GM21367 (cell line): Measurements from ENCODE around the gene ST3GAL4.

ENCODE experiments used
- ATAC-seq: cut with Tn5 transposase; IDR thresholded peaks from one replicate; pipeline ENCODE4 v1.9.1; 2021; ENCODE audit not compliant: unreplicated experiment

The ST3GAL4 gene

DNA sequence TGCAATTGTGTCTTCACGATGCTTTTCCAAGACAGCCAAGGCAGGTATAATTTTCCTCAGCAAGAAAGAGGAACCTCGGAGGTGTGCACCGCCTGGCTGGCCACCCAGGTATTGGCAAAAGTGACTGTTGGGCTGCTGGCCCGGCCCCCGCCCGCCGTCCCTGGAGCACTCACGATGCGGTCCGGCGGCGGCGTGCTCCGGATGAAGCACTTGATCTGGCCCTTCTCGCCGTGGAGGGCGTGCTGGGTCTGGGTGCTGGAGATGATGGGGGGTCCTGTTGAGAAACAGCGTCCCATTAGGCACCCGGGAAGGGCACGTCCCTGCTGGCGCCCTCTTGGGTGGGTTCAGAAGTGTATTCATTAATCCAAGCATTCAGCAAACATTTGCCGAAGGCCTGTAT is 84.8 kb downstream of the ST3GAL4 start:
- no peak for ATAC-seq

DNA sequence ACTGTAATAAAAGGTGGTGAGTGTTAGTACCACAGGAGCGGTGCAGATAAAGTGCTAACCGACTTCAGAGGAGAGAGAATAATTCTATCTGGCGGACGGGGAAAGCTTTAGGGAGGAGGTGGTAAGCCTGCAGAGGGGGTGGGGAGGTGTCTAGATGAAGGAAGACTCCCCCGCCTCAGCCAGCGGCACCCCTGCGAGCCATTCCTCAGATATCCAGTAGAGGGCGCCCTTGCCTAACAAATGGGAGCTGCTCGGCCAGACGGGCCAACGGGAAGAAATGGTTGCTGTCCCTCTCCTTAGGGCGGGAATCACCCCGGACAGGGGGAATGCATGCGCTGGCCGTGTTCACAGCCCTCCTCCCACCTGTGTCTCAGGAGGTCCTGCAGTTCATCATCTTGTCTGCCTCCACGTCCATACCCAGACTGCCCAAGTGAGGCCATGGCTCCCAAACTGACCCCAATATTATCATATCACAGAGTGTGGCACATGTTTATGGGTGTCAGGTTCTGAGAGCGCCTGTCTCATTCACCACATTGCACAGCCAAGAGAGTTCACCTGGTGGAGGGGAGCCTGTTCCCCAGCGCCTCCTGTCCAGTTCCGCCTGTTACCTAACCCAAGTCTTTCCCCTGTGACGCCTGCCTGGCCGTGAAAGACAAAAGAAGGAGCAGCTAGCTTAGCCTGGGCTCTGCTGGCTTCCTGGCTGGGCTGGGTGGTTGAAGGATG is 85.5 kb downstream of the ST3GAL4 start:
- ATAC-seq: peak; percentile 72

DNA sequence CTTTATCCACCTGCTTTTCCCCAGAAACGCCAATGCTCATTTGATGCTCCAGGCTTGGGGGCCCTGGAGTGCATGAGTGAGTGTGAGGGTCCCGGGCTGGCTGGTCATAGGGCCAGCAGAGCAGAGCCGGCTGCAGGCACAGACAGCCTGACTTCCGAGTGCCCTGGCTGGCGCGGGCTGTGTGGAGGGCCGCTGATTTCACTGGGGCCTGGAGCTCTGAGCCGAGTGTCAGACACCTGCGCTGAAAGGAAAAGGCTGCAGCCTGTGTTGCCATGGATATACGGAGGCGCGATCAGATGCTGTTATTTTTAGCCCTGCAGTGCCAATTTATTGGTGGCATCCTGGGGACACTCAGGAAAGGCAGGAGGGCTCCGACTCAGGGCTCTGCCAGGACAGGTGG is 87.6 kb downstream of the ST3GAL4 start:
- ATAC-seq: no peak

DNA sequence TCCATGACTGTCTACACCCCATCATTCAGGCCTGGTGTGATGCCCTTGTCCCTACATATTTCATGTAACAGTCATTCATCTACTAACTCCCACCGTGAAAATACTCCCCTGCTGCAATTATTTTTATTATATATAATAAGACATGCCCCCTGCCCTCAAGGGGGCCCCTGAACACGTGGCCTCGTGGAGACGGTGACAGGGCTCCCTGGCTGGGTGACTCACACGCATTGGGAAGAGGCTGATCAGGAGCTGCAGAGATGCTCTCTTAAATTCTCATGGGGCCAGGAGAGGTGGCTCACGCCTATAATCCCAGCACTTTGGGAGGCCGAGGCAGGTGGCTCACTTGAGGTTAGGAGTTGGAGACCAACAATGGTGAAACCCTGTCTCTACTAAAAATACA is 88.6 kb downstream of the ST3GAL4 start:
- ATAC-seq: no peak

- ATAC-seq: no peak
These were observed 91.1 kb downstream of the ST3GAL4 start for GRCh38 chr11:126446581-126446980.

DNA sequence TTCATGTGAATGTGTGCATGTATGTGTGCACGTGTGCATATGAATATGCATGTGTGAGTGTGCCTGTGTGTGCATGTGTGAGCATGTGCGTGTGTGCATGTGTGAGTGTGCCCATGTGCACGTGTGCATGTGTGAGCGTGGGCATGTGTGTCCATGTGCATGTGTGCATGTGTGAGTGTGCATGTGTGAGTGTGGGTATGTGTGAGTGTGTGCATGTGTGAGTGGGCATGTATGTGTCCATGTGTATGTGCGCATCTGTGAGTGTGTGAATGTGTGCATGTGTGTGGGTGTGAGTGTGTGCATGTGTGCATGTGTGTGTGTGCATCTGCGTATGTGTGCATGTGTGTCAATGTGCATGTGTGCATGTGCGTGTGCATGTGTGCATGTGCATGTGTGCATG is 94.7 kb downstream of the ST3GAL4 start:
- no peak for ATAC-seq

DNA sequence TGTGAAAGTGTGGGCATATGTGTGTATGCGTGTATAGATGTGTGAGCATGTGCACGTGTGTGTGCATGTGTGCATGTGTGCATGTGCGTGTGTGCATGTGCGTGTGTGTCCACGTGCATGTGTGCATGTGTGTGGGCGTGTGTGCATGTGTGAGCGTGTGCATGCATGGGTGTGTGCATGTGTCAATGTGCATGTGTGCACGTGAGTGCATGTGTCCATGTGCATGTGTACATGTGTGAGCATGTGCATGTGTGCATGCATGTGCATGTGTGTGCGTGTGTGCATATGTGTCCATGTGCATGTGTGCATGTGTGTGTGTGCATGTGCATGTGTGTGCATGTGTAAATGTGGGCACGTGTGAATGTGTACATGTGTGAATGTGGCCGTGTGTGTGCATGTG is 95.3 kb downstream of the ST3GAL4 start:
- no peak for ATAC-seq

GRCh38 chr11:126451211-126451802 is 95.8 kb downstream of the ST3GAL4 start:
- no peak for ATAC-seq

- no peak for ATAC-seq
These were observed 97.0 kb downstream of the ST3GAL4 start for GRCh38 chr11:126452241-126453101.

GRCh38 chr11:126456089-126456488 is 100.6 kb downstream of the ST3GAL4 start:
- no peak for ATAC-seq

DNA sequence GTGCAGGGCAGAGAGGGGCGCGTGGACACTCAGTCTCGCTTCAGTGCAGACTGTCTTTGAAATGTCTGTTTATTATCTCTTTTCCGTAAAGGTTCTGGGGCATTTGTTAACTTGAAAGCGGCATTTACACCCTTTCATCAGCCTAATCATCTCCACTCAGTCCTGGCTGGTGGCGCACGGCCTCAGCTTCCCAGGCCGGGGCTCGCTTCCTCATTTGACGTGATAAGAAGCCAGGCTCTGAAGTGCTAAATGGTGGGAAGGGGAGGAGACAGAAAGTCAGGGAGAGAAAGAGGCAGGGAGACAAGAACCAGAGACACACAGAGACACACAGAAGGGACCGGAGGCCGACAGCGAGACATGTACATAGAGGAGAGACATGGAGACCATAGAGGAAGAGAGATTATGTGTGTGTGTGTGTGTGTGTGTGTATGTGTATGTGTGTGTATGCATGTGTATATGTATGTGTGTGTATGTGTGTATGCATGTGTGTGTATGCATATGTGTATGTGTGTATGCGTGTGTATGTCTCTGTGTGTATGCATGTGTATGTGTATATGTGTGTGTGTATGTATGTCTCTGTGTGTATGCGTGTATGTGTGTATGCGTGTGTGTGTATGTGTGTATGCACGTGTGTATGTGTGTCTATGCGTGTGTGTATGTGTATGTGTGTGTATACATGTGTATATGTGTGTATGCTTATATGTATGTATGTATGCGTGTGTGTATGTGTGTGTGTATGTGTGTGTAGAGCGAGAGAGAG is 101.5 kb downstream of the ST3GAL4 start:
- no peak for ATAC-seq

DNA sequence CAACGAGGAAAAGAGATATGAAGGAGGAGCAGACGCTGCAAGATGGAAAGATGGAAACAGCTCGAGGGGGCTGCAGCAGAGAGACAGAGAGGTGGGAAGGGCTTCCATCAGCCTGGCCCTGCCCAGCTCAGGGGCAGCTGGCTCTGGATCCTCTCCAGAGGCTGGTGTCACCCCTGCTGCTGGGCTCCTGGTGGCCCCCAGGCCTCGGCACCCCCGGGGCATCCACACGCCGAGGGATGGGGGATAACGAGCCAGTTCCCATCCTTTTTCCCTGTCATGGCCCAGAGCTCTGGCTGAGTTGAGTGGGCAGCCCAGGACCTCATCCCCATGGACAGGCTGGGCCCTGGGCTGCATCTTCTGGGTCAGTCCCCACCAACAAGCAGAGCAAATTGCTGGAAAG is 102.3 kb downstream of the ST3GAL4 start:
- no peak for ATAC-seq

DNA sequence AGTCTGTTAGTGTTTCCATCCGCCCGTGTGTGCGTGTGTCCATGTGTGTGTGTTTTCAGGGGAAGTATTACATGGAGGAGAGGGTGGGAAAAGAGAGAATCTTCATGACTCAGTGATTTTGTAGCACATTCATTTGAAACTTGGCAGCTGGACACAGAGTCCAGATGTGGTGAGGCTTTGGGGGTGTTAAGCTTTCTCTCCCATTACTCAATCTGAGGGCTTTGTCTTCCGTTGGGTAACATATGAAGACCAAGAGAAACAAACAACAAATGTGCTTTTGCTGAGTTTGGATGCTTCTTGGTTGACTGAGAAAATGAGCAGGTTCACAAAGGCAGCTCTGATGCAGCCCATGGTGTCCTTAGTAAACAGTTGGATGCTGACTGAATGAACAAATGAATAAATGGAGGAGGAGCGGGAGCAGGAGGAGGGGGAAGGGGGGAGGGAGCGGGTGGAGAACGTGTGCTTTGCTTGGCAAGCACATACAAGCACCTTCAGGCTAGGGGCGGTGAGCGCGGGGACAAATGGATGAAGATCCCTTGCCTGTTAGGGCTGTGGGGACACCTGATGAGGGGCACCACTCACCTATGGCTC is 104.3 kb downstream of the ST3GAL4 start:
- no peak for ATAC-seq

DNA sequence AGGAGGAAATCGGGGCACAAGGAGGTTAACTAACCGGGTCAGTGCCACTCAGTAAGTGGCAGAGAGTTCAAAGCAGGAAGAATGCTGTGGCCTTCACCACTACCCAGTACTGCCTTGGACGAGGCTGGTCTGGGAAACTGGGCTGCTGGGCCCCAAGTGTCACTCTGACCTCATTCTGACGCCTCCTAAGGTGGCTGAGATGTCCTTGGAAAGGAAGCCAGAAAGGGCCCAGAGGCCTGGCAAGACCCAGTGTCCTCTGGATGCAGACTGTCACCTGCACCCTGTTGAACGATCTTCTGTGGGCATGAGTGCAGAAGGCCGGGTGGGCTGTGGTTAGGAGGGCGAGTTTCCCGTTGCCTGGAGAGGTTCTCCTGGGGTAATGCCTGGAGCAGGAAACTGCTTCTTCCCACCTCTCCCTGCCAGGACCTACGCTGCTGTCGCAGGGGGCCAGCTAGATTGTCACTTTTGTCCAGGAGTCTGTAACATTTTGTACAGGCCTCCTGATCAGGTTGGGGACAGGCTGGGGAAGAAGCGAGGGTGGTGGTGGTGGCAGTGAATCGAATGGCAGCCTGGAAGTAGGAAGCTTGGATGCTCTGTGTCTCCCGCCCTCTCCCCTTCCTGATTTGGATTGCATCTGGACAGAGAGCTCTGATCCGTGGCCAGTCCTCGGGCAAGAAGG is 105.1 kb downstream of the ST3GAL4 start:
- ATAC-seq: no peak

GRCh38 chr11:126461096-126461440 is 105.6 kb downstream of the ST3GAL4 start:
- no peak for ATAC-seq

DNA sequence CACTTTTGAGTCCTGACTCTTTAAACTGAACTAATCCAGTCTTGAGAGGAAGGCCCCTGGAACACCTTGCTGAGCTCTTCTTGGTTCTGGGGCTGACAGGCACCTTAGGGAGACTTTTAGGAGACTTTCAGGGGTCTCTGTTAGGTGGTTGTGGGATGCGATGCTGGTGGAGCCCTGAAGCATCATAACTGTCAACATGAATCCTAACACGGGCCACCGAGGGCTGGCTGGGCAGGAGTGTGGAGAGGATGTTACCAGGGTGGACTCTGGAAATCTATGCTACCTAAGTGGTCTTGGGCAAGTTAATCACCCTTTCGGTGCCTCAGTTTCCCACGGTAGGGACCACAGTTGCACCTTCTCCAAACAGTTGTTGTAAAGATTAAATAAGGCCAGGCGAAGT is 106.5 kb downstream of the ST3GAL4 start:
- no peak for ATAC-seq

GRCh38 chr11:126462422-126462821 is 106.9 kb downstream of the ST3GAL4 start:
- no peak for ATAC-seq
